GM12892 (cell line): ENCODE results near the gene HPS1.

Experiments used
- POLR2A ChIP-seq: IDR thresholded peaks from 2 replicates; pipeline ENCODE4 v1.6.1; 2011; ENCODE audit warnings: low read depth, low read length, control low read depth
- POLR2AphosphoS5 ChIP-seq: IDR thresholded peaks from 2 replicates; pipeline ENCODE4 v1.6.1; 2011; ENCODE audit warnings: low read depth, low read length, control low read depth
- TAF1 ChIP-seq: IDR thresholded peaks from 2 replicates; pipeline ENCODE4 v1.6.1; 2011; ENCODE audit warnings: low read depth, mild to moderate bottlenecking, control low read depth, low read length, borderline replicate concordance

- no peak for TF ChIP-seq POLR2A
- no peak for TF ChIP-seq POLR2AphosphoS5
- TF ChIP-seq TAF1, result no peak
Observed at GRCh38 chr10:98458809-98459784, 12.4 kb upstream of the HPS1 start.
